Activated CD8-positive, alpha-beta T cell treated with anti-CD3 and anti-CD28 coated beads for 36 hours (primary cell): ENCODE results near the gene SLC26A4. TPM values are rescaled to one million over a fixed set of nuclear protein-coding genes. Genes with fewer than 3 reads are reported as not detected.

ENCODE experiments used
- ATAC-seq: fragments of 200-7000 bp; cut with Tn5 transposase; one replicate; pipeline ENCODE4 v1.10.0; 2021; ENCODE audit warnings: mild to moderate bottlenecking, moderate library complexity
- CTCF ChIA-PET: fragments of 350-600 bp; sonication (Branson Sonifier 250); formaldehyde crosslinking; loops from one replicate; lab custom pipeline; 2021; ENCODE audit warnings: antibody characterized with exemption; lab: Charles Lee
- POLR2A ChIA-PET: fragments of 350-600 bp; sonication (Branson Sonifier 250); formaldehyde crosslinking; loops from one replicate; lab custom pipeline; 2021; ENCODE audit warnings: antibody characterized with exemption; lab: Charles Lee
- DNase-seq: peaks from one replicate; pipeline ENCODE4 v3.0.0-alpha.2; 2020
- H3K27ac Mint-ChIP-seq: one replicate; pipeline ENCODE4 v1.8.0; 2021; ENCODE audit warnings: mild to moderate bottlenecking, mixed read lengths
- H3K27me3 Mint-ChIP-seq: one replicate; pipeline ENCODE4 v1.8.0; 2021; ENCODE audit warnings: mixed read lengths
- H3K36me3 Mint-ChIP-seq: one replicate; pipeline ENCODE4 v1.8.0; 2021; ENCODE audit warnings: low read depth, mixed read lengths
- H3K4me1 Mint-ChIP-seq: one replicate; pipeline ENCODE4 v1.8.0; 2021; ENCODE audit warnings: low read depth, mixed read lengths
- H3K4me3 Mint-ChIP-seq: one replicate; pipeline ENCODE4 v1.8.0; 2021; ENCODE audit warnings: mild to moderate bottlenecking, moderate library complexity, mixed read lengths
- H3K9me3 Mint-ChIP-seq: one replicate; pipeline ENCODE4 v1.8.0; 2021; ENCODE audit warnings: mixed read lengths
- intact Hi-C: fragments of 100-400 bp; cut with micrococcal nuclease; formaldehyde crosslinking; loops from one replicate; pipeline ENCODE4 v1.10.0; 2022
- total RNA-seq, 2 experiments: library from RNA; stranded (reverse); gene quantifications; one replicate each; pipeline ENCODE4 v1.2.3, GENCODE V29; 2021
- TF ChIP-seq, protein P1 (sequence below): fragments of 200-600 bp; IDR thresholded peaks from one replicate; pipeline ENCODE4 v1.8.0; 2022; ENCODE audit warnings: antibody characterized with exemption, mild to moderate bottlenecking

Gene SLC26A4
- total RNA-seq, 2 experiments from 2014 or later, result 1.0 to 2.0 TPM

DNA sequence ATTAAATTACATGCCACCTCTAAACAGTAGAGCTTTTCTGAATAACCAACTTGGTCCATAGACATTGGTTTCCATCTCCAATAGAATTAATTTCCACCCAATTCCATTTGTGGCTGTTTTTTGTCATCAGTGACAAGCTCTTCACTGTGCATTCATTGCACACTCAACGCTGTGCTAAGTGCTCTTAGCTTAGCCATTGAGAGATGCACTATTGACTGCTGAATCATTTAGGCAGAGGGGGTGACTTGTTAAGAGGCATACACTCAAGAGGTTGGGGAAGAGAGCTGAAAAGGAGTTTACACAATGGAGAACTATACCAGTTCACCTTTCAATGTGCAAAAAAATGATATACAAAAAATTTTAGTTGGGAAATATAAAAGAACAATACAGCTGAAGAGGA is 51.4 kb downstream of the SLC26A4 start:
- ATAC-seq, result no peak
- ChIA-PET POLR2A (interaction anchor here (0.8 kb wide), 1 partner anchor 11 kb away, joined by 3 read pairs; no protein-coding TSS in a partner anchor), CTCF (interaction anchor here (0.7 to 3.4 kb wide), 2 partner anchors 12 to 544 kb away, joined by 3 to 12 read pairs; no protein-coding TSS in a partner anchor)
- intact Hi-C loops, result no loop called here
- Mint-ChIP-seq H3K36me3 (no peaks in the 10 kb centered on the region), H3K4me1 (no peaks in the 10 kb centered on the region), H3K9me3 (no peaks in the 10 kb centered on the region), H3K27me3 (peaks cover 9% of the 10 kb centered on the region), H3K27ac (no peak overlapping the region), H3K4me3 (no peak overlapping the region)
- DNase-seq, result no peak
- TF ChIP-seq, protein P1, sequence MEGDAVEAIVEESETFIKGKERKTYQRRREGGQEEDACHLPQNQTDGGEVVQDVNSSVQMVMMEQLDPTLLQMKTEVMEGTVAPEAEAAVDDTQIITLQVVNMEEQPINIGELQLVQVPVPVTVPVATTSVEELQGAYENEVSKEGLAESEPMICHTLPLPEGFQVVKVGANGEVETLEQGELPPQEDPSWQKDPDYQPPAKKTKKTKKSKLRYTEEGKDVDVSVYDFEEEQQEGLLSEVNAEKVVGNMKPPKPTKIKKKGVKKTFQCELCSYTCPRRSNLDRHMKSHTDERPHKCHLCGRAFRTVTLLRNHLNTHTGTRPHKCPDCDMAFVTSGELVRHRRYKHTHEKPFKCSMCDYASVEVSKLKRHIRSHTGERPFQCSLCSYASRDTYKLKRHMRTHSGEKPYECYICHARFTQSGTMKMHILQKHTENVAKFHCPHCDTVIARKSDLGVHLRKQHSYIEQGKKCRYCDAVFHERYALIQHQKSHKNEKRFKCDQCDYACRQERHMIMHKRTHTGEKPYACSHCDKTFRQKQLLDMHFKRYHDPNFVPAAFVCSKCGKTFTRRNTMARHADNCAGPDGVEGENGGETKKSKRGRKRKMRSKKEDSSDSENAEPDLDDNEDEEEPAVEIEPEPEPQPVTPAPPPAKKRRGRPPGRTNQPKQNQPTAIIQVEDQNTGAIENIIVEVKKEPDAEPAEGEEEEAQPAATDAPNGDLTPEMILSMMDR, result no peak

DNA sequence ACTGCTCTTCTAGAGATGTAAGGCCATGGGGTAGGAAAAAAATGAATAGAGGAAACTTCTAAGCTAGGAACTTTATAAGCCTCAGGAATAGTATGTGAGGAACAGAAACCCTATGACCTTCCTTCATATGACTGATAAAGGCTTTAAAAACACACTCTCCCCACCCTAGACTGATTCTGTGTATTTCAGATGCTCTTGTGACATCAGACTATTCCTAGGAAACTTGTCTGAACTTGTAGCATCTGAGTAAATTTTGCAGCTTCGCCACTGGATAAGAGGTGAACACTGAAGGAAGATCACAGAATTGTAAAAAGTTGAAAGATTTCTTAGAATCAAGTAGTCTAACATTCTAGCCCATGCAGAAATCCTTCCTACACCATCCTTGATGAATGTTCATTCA is 52.3 kb downstream of the SLC26A4 start:
- H3K4me1 Mint-ChIP-seq, result no peaks in the 10 kb centered on the region
- ChIA-PET CTCF (interaction anchor here (0.8 to 3.4 kb wide), 4 partner anchors 8 to 15 kb away, joined by 3 to 12 read pairs (median 4); no protein-coding TSS in a partner anchor), POLR2A (interaction anchor here (1.0 kb wide), 1 partner anchor 150 kb away, joined by 3 read pairs; no protein-coding TSS in a partner anchor)
- DNase-seq (no peak), ATAC-seq (no peak)
- no peak overlapping the region for H3K4me3 Mint-ChIP-seq
- no peaks in the 10 kb centered on the region for H3K9me3 Mint-ChIP-seq
- intact Hi-C loops, result no loop called here
- no peak overlapping the region for H3K27ac Mint-ChIP-seq
- peaks cover 9% of the 10 kb centered on the region for H3K27me3 Mint-ChIP-seq
- no peaks in the 10 kb centered on the region for H3K36me3 Mint-ChIP-seq
- TF ChIP-seq, protein P1, result no peak

DNA sequence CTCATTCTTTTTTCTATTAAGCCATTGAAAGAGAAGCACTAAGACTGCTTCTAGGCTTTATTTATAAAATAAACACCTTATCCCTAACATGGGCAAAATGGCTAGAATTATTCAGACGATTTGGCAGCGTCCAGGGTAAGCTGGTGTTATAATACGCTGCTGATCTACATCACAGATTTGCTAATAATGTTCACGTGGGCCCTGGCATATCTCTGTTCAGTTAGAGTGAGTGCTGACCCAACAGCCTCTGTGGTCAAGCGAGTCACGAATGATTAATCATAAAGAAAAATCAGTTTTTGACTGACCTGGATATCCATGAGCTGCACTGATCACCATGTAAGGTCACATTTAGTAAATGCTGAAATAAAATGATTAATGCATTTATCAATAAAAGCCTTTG is 54.9 kb downstream of the SLC26A4 start:
- H3K9me3 Mint-ChIP-seq, result no peaks in the 10 kb centered on the region
- H3K27me3 Mint-ChIP-seq, result peaks cover 9% of the 10 kb centered on the region
- DNase-seq, result no peak
- TF ChIP-seq, protein P1, result no peak
- no peaks in the 10 kb centered on the region for H3K36me3 Mint-ChIP-seq
- H3K4me3 Mint-ChIP-seq, result no peak overlapping the region
- CTCF ChIA-PET, result no interaction called here
- H3K4me1 Mint-ChIP-seq, result no peaks in the 10 kb centered on the region
- intact Hi-C loops, result no loop called here
- POLR2A ChIA-PET, result no interaction called here
- no peak overlapping the region for H3K27ac Mint-ChIP-seq
- ATAC-seq, result no peak

DNA sequence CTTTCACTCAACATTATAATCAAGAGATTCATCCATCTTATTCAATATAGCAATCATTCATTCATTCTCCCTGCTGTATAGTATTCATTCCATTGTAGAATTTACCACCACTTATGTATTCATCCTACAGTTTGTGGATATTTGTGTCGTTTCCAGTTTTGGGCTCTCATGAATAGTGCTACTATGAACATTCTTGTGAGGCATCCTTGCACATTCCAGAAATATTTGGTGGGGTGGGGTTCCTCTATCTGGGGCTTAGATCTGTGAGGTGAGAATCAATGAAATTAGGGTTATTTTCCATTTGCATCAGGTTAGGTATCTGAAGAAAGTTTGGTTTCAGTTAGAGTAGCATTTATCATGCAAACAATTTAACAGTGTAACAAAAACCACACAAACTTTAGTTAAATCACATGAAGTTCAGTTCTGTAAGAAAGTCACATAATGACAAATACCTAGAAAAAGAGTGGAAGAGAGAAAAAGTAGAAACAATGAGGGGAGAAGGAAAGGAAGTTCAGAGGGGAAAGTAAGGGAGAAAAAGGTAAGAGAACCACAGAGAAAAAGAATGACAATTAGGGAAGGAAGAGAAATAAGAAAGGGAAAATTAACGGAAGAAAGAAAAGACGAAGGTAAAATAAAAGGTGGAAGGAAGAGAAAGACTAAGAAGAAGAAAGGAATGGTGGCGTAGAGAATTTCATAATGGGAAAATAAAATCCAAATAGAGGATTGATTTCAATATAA is 58.0 kb downstream of the SLC26A4 start:
- H3K36me3 Mint-ChIP-seq, result no peaks in the 10 kb centered on the region
- TF ChIP-seq, protein P1, result no peak
- H3K27me3 Mint-ChIP-seq, result no peaks in the 10 kb centered on the region
- H3K9me3 Mint-ChIP-seq, result no peaks in the 10 kb centered on the region
- no peaks in the 10 kb centered on the region for H3K4me1 Mint-ChIP-seq
- no peak overlapping the region for H3K4me3 Mint-ChIP-seq
- intact Hi-C loops, result no loop called here
- H3K27ac Mint-ChIP-seq, result no peak overlapping the region
- POLR2A ChIA-PET, result no interaction called here
- CTCF ChIA-PET, result interaction anchor here (1.6 kb wide), 1 partner anchor 10 kb away, joined by 5 read pairs; no protein-coding TSS in a partner anchor
- DNase-seq (no peak), ATAC-seq (no peak)

DNA sequence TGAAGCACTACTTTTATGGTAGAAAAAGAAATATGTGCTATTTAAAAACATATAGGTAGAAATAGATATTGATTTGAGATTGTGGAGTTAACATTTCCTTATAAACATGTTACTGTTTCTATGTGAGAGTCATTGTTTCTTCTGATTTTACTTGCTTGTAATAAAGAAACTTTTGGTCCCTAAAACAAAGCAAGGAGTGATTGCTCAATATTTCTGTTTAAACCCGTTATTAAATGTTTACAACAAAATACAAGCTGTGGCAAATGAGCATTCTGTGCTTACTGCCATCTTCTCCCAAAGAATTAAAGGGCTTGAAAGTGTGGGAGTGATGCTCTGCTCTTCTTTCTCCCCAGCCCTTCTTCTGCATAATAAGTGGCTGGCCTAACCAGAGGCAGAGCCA is 60.7 kb downstream of the SLC26A4 start:
- Mint-ChIP-seq H3K27me3 (no peaks in the 10 kb centered on the region), H3K27ac (no peak overlapping the region), H3K9me3 (no peaks in the 10 kb centered on the region), H3K36me3 (no peaks in the 10 kb centered on the region), H3K4me1 (no peaks in the 10 kb centered on the region), H3K4me3 (no peak overlapping the region)
- ChIA-PET CTCF (no interaction called here), POLR2A (no interaction called here)
- intact Hi-C loops, result loop anchor here (10.0 kb wide), 1 partner anchor 136 kb away; the partner anchor contains the start of gene BCAP29
- TF ChIP-seq, protein P1, result no peak
- DNase-seq, result no peak
- no peak for ATAC-seq
